HepG2 (cell line): ENCODE measurements around the gene MED23. TPM values are rescaled to one million over a fixed set of nuclear protein-coding genes. Genes with fewer than 3 reads are reported as not detected.

ENCODE experiments used
- CC2D1A ChIP-seq: sonication (generic); formaldehyde crosslinking; IDR thresholded peaks from 2 replicates; pipeline ENCODE4 v1.8.1; 2023; ENCODE audit warnings: mild to moderate bottlenecking, missing genetic modification reagents
- CREB1 ChIP-seq, 2 experiments: fragments of 450-650 bp in 1 of 2; IDR thresholded peaks; 2 replicates each; pipeline ENCODE4 v1.6.1; 2016 to 2017; ENCODE audit warnings: control low read depth in 1 of 2, mild to moderate bottlenecking in 1 of 2, missing compliant biosample characterization in 1 of 2, missing genetic modification characterization in 1 of 2
- CTCF ChIP-seq: sonication (generic); formaldehyde crosslinking; IDR thresholded peaks from 2 replicates; pipeline ENCODE4 v1.5.0; 2020; ENCODE audit warnings: mild to moderate bottlenecking, missing genetic modification reagents, moderate library complexity
- DR1 ChIP-seq: sonication (generic); formaldehyde crosslinking; IDR thresholded peaks from 2 replicates; pipeline ENCODE4 v1.8.0; 2021; ENCODE audit warnings: mild to moderate bottlenecking, missing genetic modification reagents, inconsistent platforms
- FOXC1 ChIP-seq: sonication (generic); formaldehyde crosslinking; IDR thresholded peaks from 2 replicates; pipeline ENCODE4 v1.8.0; 2022; ENCODE audit warnings: mild to moderate bottlenecking, missing genetic modification reagents, borderline replicate concordance
- GRHL1 ChIP-seq: sonication (generic); formaldehyde crosslinking; conservative IDR thresholded peaks from 2 replicates; pipeline ENCODE4 v1.8.0; 2022; ENCODE audit warnings: missing genetic modification reagents
- HNF4A ChIP-seq: sonication (generic); formaldehyde crosslinking; IDR thresholded peaks from 2 replicates; pipeline ENCODE4 v1.4.0; 2020; ENCODE audit warnings: missing genetic modification reagents
- MIXL1 ChIP-seq: IDR thresholded peaks from 2 replicates; pipeline ENCODE4 v1.6.1; 2016
- MXD3 ChIP-seq: IDR thresholded peaks from 2 replicates; pipeline ENCODE4 v1.6.1; 2016; ENCODE audit warnings: mild to moderate bottlenecking, missing biosample characterization, missing genetic modification reagents
- PRPF4 ChIP-seq: fragments of 200-400 bp; formaldehyde crosslinking; IDR thresholded peaks from 2 replicates; pipeline ENCODE4 v1.6.1; 2016; ENCODE audit warnings: low read length, low read depth; ENCODE audit not compliant: poor library complexity, severe bottlenecking
- RXRB ChIP-seq: IDR thresholded peaks from 2 replicates; pipeline ENCODE4 v1.6.1; 2016; ENCODE audit warnings: borderline replicate concordance, missing genetic modification reagents, missing compliant biosample characterization
- TBX2 ChIP-seq: sonication (generic); formaldehyde crosslinking; IDR thresholded peaks from 2 replicates; pipeline ENCODE4 v1.5.0; 2020; ENCODE audit warnings: missing genetic modification reagents, mild to moderate bottlenecking, borderline replicate concordance
- ZNF253 ChIP-seq: sonication (generic); formaldehyde crosslinking; IDR thresholded peaks from 2 replicates; pipeline ENCODE4 v1.8.0; 2022; ENCODE audit warnings: mild to moderate bottlenecking, missing genetic modification reagents, borderline replicate concordance
- ZNF343 ChIP-seq: sonication (generic); formaldehyde crosslinking; IDR thresholded peaks from 2 replicates; pipeline ENCODE4 v1.4.0; 2020; ENCODE audit warnings: mild to moderate bottlenecking, missing genetic modification reagents
- ZNF543 ChIP-seq: sonication (generic); formaldehyde crosslinking; IDR thresholded peaks from 2 replicates; pipeline ENCODE4 v1.4.0; 2020; ENCODE audit warnings: mild to moderate bottlenecking, missing genetic modification reagents
- ZNF768 ChIP-seq: sonication (generic); formaldehyde crosslinking; IDR thresholded peaks from 2 replicates; pipeline ENCODE4 v1.4.0; 2020; ENCODE audit warnings: missing genetic modification reagents
- polyA plus RNA-seq, 8 experiments: library from polyadenylated mRNA; depleted of rRNA in 3 of 8; stranded (reverse) in 7 of 8; unstranded in 1 of 8; fragments of >200 nt; fragmentation: Illumina TruSeq in 4 of 8; extraction: Trizol in 4 of 8; gene quantifications; 2 replicates each; pipeline versions ENCODE4 v1.2.1 to v1.2.3, GENCODE V29; 2011 to 2016; ENCODE audit warnings: low read depth in 4 of 8, missing spikeins in 1 of 8, mixed read lengths in 1 of 8; ENCODE audit not compliant: insufficient read depth in 1 of 8
- total RNA-seq, 5 experiments: library from RNA; depleted of rRNA; stranded (reverse); fragments of >200 nt; fragmentation: Illumina TruSeq; extraction: Trizol; gene quantifications; 2 replicates each; pipeline ENCODE4 v1.2.3, GENCODE V29; 2016; ENCODE audit warnings: low read depth in 1 of 5
- TF ChIP-seq, protein P1 (sequence below): IDR thresholded peaks from 2 replicates; pipeline ENCODE4 v1.6.1; 2016; ENCODE audit warnings: low read depth, borderline replicate concordance
- TF ChIP-seq, protein P2 (sequence below): sonication (generic); formaldehyde crosslinking; IDR thresholded peaks from 2 replicates; pipeline ENCODE4 v1.5.1; 2020; ENCODE audit warnings: missing genetic modification reagents, mild to moderate bottlenecking, borderline replicate concordance

MED23 gene
- total and polyA plus RNA-seq, 2 of the 13 experiments (the other 11 are each of a cell fraction or from before 2014, with no cell fraction given): 34.9 to 50.5 TPM

- TF ChIP-seq, protein P1, sequence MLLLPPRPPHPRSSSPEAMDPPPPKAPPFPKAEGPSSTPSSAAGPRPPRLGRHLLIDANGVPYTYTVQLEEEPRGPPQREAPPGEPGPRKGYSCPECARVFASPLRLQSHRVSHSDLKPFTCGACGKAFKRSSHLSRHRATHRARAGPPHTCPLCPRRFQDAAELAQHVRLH (CRISPR knock-in tag): peak; percentile 55; the same call in 1 of the 2 replicates
- TF ChIP-seq HNF4A: peak; percentile 81
- peak; percentile 84 for TF ChIP-seq MIXL1 (CRISPR knock-in tag)
- no peak for TF ChIP-seq ZNF768 (CRISPR knock-in tag)
- TF ChIP-seq ZNF253 (CRISPR knock-in tag): no peak
- TF ChIP-seq CTCF: no peak
- TF ChIP-seq, protein P2, sequence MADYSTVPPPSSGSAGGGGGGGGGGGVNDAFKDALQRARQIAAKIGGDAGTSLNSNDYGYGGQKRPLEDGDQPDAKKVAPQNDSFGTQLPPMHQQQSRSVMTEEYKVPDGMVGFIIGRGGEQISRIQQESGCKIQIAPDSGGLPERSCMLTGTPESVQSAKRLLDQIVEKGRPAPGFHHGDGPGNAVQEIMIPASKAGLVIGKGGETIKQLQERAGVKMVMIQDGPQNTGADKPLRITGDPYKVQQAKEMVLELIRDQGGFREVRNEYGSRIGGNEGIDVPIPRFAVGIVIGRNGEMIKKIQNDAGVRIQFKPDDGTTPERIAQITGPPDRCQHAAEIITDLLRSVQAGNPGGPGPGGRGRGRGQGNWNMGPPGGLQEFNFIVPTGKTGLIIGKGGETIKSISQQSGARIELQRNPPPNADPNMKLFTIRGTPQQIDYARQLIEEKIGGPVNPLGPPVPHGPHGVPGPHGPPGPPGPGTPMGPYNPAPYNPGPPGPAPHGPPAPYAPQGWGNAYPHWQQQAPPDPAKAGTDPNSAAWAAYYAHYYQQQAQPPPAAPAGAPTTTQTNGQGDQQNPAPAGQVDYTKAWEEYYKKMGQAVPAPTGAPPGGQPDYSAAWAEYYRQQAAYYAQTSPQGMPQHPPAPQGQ (CRISPR knock-in tag): no peak
- no peak for TF ChIP-seq ZNF343 (CRISPR knock-in tag)
- no peak for TF ChIP-seq MXD3
- TF ChIP-seq CC2D1A (CRISPR knock-in tag): no peak
- no peak; the same call in 1 of the 2 replicates for TF ChIP-seq TBX2 (CRISPR knock-in tag)
- TF ChIP-seq PRPF4: no peak
- no peak for TF ChIP-seq DR1
- TF ChIP-seq RXRB (CRISPR knock-in tag): no peak
- no peak for TF ChIP-seq ZNF543 (CRISPR knock-in tag)
- no peak for TF ChIP-seq CREB1 (IDR thresholded peaks at IDR 0.05)
- no peak for TF ChIP-seq CREB1 (CRISPR knock-in tag; IDR thresholded peaks at IDR 0.05)
- TF ChIP-seq GRHL1 (CRISPR knock-in tag): no peak
- no peak for TF ChIP-seq FOXC1
Observed at GRCh38 chr6:131574133-131574532, 53.9 kb downstream of the MED23 start (continued).
